Endothelial cell (in vitro differentiated cells): ENCODE data around the gene ERC2. TPM values are rescaled to one million over a fixed set of nuclear protein-coding genes. Genes with fewer than 3 reads are reported as not detected.

Experiments used
- DNase-seq: peaks from one replicate; pipeline ENCODE4 v3.0.0; 2021; ENCODE audit warnings: low spot score
- H3K27ac Mint-ChIP-seq: one replicate; pipeline ENCODE4 v1.8.0; 2021; ENCODE audit warnings: mixed read lengths, inconsistent platforms; ENCODE audit not compliant: unreplicated experiment
- H3K27me3 Mint-ChIP-seq: one replicate; pipeline ENCODE4 v1.8.0; 2021; ENCODE audit warnings: mild to moderate bottlenecking, moderate library complexity, mixed read lengths, inconsistent platforms; ENCODE audit not compliant: unreplicated experiment
- H3K36me3 Mint-ChIP-seq: one replicate; pipeline ENCODE4 v1.8.0; 2021; ENCODE audit warnings: mild to moderate bottlenecking, low read depth, mixed read lengths, inconsistent platforms; ENCODE audit not compliant: unreplicated experiment
- H3K4me1 Mint-ChIP-seq: one replicate; pipeline ENCODE4 v1.8.0; 2021; ENCODE audit warnings: mild to moderate bottlenecking, mixed read lengths, inconsistent platforms; ENCODE audit not compliant: unreplicated experiment
- H3K4me3 Mint-ChIP-seq: one replicate; pipeline ENCODE4 v1.8.0; 2021; ENCODE audit warnings: mild to moderate bottlenecking, mixed read lengths, inconsistent platforms; ENCODE audit not compliant: unreplicated experiment
- H3K9me3 Mint-ChIP-seq: one replicate; pipeline ENCODE4 v1.8.0; 2021; ENCODE audit warnings: mixed read lengths, inconsistent platforms; ENCODE audit not compliant: unreplicated experiment
- total RNA-seq: library from RNA; stranded (reverse); fragmentation: NEBNext Ultra II Directional; extraction: Animal tissue kit (Norgen Biotek cat#: 25700); gene quantifications from one replicate; pipeline ENCODE4 v1.2.1, GENCODE V29; 2021; ENCODE audit not compliant: unreplicated experiment
- TF ChIP-seq, protein P1 (sequence below): fragments of 200-600 bp; sonication (generic); IDR thresholded peaks from one replicate; pipeline ENCODE4 v1.5.0; 2021; ENCODE audit warnings: antibody characterized with exemption; ENCODE audit not compliant: unreplicated experiment

The ERC2 gene
- total RNA-seq, 1 donor from 2014 or later = 20.5 TPM

DNA sequence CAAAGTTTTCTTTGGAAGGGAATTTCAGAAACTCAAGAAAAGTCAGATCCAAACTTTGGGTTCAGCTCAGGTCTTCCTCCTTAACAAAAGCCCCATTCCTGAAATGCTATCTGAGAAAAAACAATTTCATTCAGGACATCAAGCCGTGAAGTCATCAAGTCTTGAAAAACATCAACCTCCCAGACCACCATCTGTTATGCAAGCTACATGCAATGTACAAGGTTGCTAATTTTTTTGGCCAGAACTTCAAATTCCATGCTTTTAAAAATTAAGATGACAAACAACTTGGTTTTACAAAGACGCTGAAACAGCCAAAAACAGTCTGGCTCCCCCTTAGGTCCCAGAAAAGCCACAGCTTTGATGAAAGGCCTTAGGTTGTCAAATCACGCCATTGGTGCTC, 927.3 kb downstream of the ERC2 start:
- H3K36me3 Mint-ChIP-seq = no peaks in the 10 kb centered on the region
- H3K9me3 Mint-ChIP-seq = no peaks in the 10 kb centered on the region
- TF ChIP-seq, protein P1, sequence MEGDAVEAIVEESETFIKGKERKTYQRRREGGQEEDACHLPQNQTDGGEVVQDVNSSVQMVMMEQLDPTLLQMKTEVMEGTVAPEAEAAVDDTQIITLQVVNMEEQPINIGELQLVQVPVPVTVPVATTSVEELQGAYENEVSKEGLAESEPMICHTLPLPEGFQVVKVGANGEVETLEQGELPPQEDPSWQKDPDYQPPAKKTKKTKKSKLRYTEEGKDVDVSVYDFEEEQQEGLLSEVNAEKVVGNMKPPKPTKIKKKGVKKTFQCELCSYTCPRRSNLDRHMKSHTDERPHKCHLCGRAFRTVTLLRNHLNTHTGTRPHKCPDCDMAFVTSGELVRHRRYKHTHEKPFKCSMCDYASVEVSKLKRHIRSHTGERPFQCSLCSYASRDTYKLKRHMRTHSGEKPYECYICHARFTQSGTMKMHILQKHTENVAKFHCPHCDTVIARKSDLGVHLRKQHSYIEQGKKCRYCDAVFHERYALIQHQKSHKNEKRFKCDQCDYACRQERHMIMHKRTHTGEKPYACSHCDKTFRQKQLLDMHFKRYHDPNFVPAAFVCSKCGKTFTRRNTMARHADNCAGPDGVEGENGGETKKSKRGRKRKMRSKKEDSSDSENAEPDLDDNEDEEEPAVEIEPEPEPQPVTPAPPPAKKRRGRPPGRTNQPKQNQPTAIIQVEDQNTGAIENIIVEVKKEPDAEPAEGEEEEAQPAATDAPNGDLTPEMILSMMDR = no peak
- no peak overlapping the region for H3K4me3 Mint-ChIP-seq
- H3K27me3 Mint-ChIP-seq = peaks cover 4% of the 10 kb centered on the region
- DNase-seq = no peak
- H3K27ac Mint-ChIP-seq = no peak overlapping the region
- H3K4me1 Mint-ChIP-seq = peaks cover 2% of the 10 kb centered on the region

DNA sequence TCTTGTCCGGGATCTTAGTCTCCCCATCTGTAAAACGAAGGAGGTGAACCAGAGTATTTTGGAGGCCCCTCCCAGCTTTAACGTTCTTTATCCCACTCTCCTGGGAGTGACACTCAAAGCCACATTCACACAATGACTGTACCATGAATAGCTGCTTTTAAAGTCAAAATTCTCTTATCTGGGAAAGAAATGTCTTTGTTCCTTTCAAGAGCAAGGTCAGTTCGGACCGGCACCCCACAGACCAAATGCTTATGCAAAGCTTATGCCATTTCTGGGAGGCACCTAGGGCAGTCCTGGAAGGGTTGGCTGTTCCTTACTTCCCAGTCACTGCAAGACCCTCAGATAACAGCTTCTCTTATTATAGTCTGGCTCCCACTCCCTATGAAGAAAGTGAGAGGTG, 927.7 kb downstream of the ERC2 start:
- no peak overlapping the region for H3K27ac Mint-ChIP-seq
- peaks cover 2% of the 10 kb centered on the region for H3K4me1 Mint-ChIP-seq
- TF ChIP-seq, protein P1 = no peak
- H3K9me3 Mint-ChIP-seq = no peaks in the 10 kb centered on the region
- no peak overlapping the region for H3K4me3 Mint-ChIP-seq
- DNase-seq = no peak
- no peaks in the 10 kb centered on the region for H3K36me3 Mint-ChIP-seq
- H3K27me3 Mint-ChIP-seq = peaks cover 4% of the 10 kb centered on the region

DNA sequence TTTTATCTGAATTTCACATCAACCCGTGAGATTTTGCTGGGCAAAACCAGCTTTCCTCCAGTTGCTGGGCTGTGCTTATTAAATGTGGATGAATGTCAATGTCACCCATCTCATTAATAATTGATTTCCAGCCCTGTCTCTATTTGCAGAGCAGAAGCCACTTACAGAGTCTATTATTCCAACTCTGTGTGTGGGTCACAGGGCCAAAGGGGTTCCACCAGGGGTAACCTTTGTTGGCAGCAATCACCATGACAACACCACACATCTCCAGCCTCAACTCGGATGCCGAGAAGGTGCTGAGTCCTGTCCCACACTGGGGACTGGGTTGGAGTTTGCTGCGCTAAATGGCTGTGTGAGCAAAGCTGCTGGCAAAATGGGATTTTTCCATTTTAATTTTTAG, 930.1 kb downstream of the ERC2 start:
- TF ChIP-seq, protein P1 = no peak
- Mint-ChIP-seq H3K9me3 (no peaks in the 10 kb centered on the region), H3K4me1 (peaks cover 7% of the 10 kb centered on the region), H3K27me3 (peaks cover 1% of the 10 kb centered on the region), H3K27ac (no peak overlapping the region), H3K36me3 (no peaks in the 10 kb centered on the region), H3K4me3 (no peak overlapping the region)
- DNase-seq = no peak

GRCh38 chr3:55537563-55537962, 930.7 kb downstream of the ERC2 start:
- Mint-ChIP-seq H3K27me3 (peaks cover 1% of the 10 kb centered on the region), H3K4me1 (peaks cover 7% of the 10 kb centered on the region), H3K36me3 (no peaks in the 10 kb centered on the region), H3K9me3 (no peaks in the 10 kb centered on the region), H3K27ac (no peak overlapping the region), H3K4me3 (no peak overlapping the region)
- TF ChIP-seq, protein P1 = no peak
- no peak for DNase-seq

- Mint-ChIP-seq H3K36me3 (no peaks in the 10 kb centered on the region), H3K9me3 (no peaks in the 10 kb centered on the region), H3K27ac (no peak overlapping the region), H3K4me1 (peaks cover 7% of the 10 kb centered on the region), H3K4me3 (no peak overlapping the region), H3K27me3 (peaks cover 1% of the 10 kb centered on the region)
- TF ChIP-seq, protein P1 = no peak
- no peak for DNase-seq
Observed at GRCh38 chr3:55537129-55537528, 931.1 kb downstream of the ERC2 start.
